Left cardiac atrium (tissue), 4 donors: ENCODE data around the gene PRR35. TPM values are rescaled to one million over a fixed set of nuclear protein-coding genes. Genes with fewer than 3 reads are reported as not detected.
"Not testable (repeated sequence)": the region's sequence is repeated elsewhere in the genome, so short reads cannot be mapped to it uniquely, and the experiment has no call there.

Experiments used
- ATAC-seq, 2 donors: fragments of 200-7000 bp; cut with Tn5 transposase; one replicate each; pipeline ENCODE4 v1.9.1; 2020; ENCODE audit warnings: mild to moderate bottlenecking in 2 of 2, moderate library complexity in 2 of 2
- DNase-seq: peaks from one replicate; pipeline ENCODE4 v3.0.0-alpha.2; 2020
- intact Hi-C, 2 donors: fragments of 100-400 bp; cut with DNase I; formaldehyde crosslinking; loops; one replicate each; pipeline versions ENCODE4 v1.14.1 to v1.15.1; 2022 to 2023
- total RNA-seq, 2 donors: library from RNA; stranded (reverse); fragmentation: NEBNext Ultra II Directional; extraction: Animal tissue kit (Norgen Biotek cat#: 25700); gene quantifications; one replicate each; pipeline ENCODE4 v1.2.1, GENCODE V29; 2021
- donor health status: DM: no; HTN: yes; CAD: no.
- donor health status: DM: no; HTN: yes; CAD: no; lungs with severe emphysema.
- donor health status: DM: yes; HTN: yes; CAD: no.
- donor health status: Dilated cardiomyopathy.

Gene PRR35
- total RNA-seq, 2 donors from 2014 or later = not detected

- DNase-seq = peak; percentile 65
- intact Hi-C loops = no loop called here
These were observed 26.7 kb downstream of the PRR35 start for GRCh38 chr16:586645-587590.

GRCh38 chr16:588639-588888 lies 28.4 kb downstream of the PRR35 start:
- intact Hi-C loops = no loop called here
- peak; percentile 57 for DNase-seq
- ATAC-seq = peak in 1 of 2 donors; percentile 0

More at GRCh38 chr16:586645-587590, 26.7 kb downstream of the PRR35 start:
- no peak for ATAC-seq

GRCh38 chr16:588889-589657 lies 28.9 kb downstream of the PRR35 start:
- intact Hi-C loops = no loop called here
- DNase-seq = peak; percentile 97
- ATAC-seq = peak; percentile 87 to 92

- intact Hi-C loops = loop anchor here in 1 of 2 donors (5.0 kb wide), 1 partner anchor 48 kb away; the partner anchor contains the start of gene METTL26
- ATAC-seq (peak; percentile 93 to 95), DNase-seq (peak; percentile 100)
These were observed 29.5 kb downstream of the PRR35 start, which contains the start of gene RAB40C for GRCh38 chr16:589658-590187. Gene RAB40C, plus strand, starts transcription at chr16:590066. Its CDS starts 226 bp downstream, at chr16:590292.

DNA sequence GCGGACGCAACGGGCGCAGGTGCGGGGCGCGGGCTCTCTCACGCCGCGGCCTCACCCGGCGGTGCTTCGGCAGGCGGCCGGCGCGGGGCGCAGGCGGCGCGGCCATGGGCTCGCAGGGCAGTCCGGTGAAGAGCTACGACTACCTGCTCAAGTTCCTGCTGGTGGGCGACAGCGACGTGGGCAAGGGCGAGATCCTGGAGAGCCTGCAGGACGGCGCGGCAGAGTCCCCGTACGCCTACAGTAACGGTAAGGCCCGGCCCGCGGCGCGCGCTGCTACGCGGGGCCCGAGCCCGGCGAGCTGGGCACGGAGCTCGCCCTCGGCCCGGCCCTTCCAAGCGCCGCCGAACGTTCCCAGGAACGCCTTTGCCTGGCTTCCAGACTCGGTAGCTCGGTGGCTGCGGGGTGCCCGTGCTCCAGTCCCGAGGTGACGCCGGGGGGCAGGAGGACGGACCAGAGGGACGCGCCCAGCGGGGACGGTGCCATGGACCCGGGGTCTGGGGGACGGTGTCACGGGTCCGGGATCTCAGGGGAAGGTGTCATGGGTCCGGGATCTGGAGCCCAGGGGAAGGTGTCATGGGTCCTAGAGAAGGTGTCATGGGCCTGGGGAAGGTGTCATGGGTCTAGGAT lies 30.1 kb downstream of the PRR35 start:
- intact Hi-C loops = loop anchor here in 1 of 2 donors (5.0 kb wide), 1 partner anchor 47 kb away; the partner anchor contains the start of gene METTL26
- DNase-seq (no peak), ATAC-seq (no peak)

GRCh38 chr16:590815-591200 lies 30.6 kb downstream of the PRR35 start:
- ATAC-seq (no peak), DNase-seq (no peak)
- intact Hi-C loops = loop anchor here in 1 of 2 donors (5.0 kb wide), 1 partner anchor 46 kb away; the partner anchor contains the start of gene METTL26

DNA sequence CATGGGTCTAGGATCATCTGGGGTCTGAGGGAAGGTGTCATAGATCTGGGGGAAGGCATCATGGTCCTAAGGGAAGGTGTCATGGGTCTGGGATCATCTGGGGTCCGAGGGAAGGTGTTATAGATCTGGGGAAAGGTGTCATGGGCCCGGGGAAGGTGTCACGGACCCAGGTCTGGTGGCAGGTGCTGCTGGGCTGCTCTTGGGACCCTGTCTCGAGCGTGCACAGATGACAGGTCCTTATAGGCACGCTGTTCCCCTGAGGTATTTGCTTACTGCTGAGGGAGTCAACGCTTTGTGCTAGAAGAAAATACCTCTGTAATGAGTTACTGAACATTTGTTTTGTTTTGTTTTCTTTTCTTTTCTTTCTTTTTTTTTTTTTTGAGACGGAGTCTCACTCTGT lies 31.0 kb downstream of the PRR35 start:
- DNase-seq = no peak
- no peak for ATAC-seq
- intact Hi-C loops = loop anchor here in 1 of 2 donors (5.0 kb wide), 1 partner anchor 46 kb away; the partner anchor contains the start of gene METTL26

DNA sequence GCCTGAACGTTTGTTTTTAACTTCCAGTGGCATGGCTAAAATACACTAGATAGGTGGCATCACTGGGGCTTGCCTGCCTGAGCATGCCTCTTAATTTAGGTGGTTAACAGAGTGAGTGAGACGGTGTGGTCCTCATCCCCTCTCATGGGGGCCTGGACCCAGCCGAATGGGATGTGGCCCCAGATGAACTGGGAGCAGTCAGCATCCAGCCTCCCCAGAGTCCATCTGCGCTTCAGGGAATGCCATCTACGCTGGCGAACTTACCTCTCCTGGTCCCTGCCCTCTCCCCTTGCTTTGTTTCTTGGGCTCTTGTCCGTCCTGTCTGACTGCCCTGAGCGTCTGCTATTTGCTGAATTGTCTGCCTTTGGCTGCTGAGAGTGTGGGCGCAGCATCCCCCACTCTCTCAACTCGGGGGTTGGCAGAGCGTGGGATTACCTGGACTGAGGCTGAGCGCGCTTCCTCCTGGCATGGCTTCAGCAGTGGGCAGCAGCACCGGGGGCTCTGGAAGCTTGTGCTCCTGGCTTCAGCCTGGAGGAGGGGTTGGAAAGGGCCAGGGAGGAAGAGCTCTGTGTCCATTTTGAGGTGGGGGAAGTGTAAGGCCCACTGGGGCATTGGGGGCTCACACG lies 31.8 kb downstream of the PRR35 start:
- ATAC-seq = no peak
- no peak for DNase-seq
- intact Hi-C loops = loop anchor here in 1 of 2 donors (5.0 kb wide), 1 partner anchor 45 kb away; the partner anchor contains the start of gene METTL26

DNA sequence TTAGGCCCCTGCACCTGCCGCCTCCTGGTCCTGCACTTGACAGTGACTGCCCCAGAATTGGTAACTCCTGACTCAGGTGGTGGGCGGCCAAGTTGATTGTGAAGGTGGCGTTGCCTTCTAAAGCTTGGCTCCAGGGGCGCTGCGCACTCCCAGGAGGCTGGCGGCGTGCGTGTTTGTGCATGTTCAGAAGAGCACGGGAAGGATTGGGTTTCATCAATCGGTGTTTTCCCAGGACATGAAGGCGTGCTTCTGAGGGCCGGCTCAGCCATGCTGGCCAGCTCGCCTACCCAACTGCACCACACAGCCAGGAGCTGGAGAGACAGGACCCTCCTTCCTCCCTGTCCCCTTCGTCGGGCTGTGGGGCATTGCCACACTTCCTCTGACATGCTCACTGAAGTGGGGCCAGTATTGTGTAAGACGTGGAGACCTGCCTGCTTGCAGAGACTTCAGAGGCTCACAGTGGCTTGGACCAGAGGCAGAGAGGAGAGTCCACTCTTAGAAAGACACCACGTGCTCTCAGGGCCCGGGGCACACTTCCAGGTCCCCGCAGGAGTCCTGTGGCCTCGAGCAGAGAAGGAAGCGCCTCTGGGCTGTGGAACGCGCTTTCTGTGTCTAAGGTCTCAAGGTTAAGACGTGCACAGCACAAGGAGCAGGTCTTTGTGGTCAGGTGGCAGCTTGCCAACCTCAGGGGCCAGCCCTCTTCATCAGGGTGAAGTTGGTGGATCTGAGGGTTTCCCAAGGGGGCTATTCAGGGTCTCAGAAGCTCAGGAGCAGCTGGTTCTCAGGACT lies 32.5 kb downstream of the PRR35 start:
- DNase-seq (peak; percentile 61), ATAC-seq (no peak)
- intact Hi-C loops = loop anchor here in 1 of 2 donors (5.0 kb wide), 1 partner anchor 45 kb away; the partner anchor contains the start of gene METTL26

DNA sequence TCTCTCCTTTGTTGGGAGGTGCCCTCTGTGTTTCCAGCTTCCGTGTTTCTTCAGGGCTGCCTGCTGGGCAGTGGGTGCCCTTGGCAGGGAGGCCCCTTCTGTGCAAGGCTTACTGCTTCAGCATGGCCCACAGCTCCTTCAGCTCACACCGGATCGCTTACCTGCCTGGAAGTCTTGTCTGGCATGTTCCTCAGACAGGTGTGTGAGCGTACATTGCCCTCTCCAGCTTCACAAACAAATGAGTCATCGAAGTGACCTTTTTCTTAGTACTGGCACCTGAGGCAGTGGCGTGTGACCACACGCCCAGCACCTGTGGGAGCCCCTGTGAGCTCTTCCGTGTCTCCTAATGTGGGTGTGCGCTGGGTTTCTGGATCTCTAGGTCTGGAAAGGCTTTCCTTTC lies 33.2 kb downstream of the PRR35 start:
- intact Hi-C loops = loop anchor here in 1 of 2 donors (5.0 kb wide), 1 partner anchor 44 kb away; the partner anchor contains the start of gene METTL26
- no peak for ATAC-seq

GRCh38 chr16:593807-594206 lies 33.6 kb downstream of the PRR35 start:
- DNase-seq (no peak), ATAC-seq (no peak)
- intact Hi-C loops = loop anchor here in 1 of 2 donors (5.0 kb wide), 1 partner anchor 43 kb away; the partner anchor contains the start of gene METTL26

More for the DNA sequence above, 33.2 kb downstream of the PRR35 start:
- no peak for DNase-seq

GRCh38 chr16:595094-595528 lies 34.9 kb downstream of the PRR35 start:
- intact Hi-C loops = no loop called here
- ATAC-seq (no peak), DNase-seq (no peak)

GRCh38 chr16:595942-596735 lies 35.9 kb downstream of the PRR35 start:
- no peak for ATAC-seq
- intact Hi-C loops = no loop called here
- DNase-seq = no peak

DNA sequence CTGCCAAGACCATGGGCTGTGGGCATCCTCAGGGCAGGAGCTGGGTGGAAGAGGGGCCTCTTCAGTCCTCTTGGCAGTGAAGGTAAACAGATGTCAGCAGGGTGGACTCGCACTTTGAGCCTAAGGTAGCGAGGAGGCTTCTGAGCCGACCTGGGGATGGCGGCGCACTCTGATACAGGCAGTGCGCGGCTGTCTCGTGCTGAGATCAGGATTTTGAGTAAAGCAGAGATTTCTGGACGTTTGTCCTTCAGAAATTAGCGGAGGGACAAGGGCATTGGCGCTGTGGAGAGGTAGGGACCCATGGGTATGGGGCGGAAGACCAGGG lies 36.5 kb downstream of the PRR35 start:
- no peak for DNase-seq
- intact Hi-C loops = no loop called here
- no peak for ATAC-seq

GRCh38 chr16:597655-598054 lies 37.5 kb downstream of the PRR35 start:
- ATAC-seq, intact Hi-C loops, DNase-seq: not testable (repeated sequence)

DNA sequence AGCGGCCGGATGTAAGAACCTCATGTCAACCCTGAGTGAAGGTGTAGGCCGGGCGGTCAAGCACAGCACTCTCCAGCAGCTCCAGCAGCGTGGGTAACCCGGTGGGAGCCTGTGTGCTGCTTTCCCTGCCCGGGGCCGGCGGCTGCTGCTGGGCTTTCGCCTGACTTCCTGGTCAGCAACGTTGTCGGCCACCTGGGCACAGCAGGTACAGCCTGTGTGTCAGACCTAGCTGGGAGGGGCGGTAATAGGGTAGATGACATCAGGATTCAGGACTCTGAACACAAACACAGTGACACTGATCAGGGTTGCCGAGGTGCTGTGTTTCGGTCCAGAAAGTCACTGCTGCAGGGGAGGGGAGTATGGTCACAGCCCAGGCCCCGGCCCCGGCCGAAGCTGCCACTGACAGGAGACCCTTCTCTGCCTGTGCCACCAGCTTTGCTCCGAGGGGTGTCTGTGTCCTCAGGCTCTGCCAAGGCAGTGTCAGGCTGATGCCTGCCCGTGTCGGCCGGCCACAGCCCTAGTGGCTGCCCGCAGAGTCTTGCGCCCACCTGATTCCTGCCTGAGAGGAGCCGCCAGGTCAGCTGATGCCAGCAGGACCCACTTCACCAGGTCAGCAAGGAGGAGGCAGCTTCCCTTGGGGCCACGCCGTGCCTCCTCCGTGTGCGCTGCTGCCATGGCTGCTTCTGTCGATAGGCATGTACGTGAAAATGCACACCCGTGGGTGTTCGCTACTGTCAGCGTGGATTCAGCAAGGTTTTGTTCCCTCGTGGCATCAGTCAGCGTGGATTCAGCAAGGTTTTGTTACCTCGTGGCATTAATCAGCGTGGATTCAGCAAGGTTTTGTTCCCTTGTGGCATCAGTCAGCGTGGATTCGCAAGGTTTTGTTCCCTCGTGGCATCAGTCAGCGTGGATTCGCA lies 38.9 kb downstream of the PRR35 start:
- DNase-seq = no peak
- no peak for ATAC-seq
- intact Hi-C loops = no loop called here
